GM18517 (cell line): Measurements from ENCODE around the gene DVL3.

Experiments
- ATAC-seq: cut with Tn5 transposase; IDR thresholded peaks from one replicate; pipeline ENCODE4 v1.9.1; 2021; ENCODE audit warnings: mild to moderate bottlenecking, moderate library complexity; ENCODE audit not compliant: unreplicated experiment

The DVL3 gene

DNA sequence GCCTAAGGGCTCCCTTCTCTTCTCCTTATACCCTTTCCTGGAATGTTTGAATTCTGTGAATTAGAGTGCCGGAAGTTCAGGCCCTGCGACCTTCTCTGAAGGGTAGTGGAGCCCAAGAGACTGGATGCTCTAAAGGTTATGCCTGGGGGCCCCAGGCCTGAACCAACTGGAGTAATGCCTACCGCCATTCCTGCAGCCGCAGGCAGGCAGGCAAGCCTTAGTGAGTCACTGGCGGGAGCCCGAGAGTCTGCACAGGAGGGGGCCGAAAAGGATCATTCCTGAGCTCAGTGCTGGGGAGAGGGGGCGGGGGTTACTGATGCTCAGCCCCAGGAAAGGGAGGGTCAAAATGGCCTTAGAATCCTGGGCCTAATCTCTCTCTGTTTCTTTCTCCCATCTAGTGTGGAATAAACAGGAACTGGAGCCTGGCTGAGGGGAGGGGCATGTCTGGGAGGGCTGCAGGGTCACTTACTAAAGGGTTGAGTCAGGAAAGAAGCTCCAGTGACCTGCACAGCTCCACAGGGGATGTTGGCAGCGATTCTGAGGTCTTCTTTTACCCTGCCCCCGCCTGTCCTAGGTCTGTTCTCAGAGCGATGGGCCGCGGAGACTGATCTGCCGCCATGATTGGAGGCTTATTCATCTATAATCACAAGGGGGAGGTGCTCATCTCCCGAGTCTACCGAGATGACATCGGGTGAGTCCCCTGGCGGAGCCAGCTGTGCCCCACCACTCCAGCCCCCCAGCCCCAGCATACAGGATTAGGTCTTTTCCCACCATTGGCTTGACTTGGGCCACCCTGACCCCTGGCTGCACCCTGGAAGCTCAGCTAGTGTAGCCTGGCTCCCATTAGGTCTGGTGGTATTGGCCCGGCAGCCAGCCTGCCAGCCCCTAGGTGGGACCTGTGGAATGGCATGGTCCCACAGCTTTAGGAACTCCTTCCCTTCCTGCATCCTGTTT is 21.5 kb downstream of the DVL3 start:
- no peak for ATAC-seq

DNA sequence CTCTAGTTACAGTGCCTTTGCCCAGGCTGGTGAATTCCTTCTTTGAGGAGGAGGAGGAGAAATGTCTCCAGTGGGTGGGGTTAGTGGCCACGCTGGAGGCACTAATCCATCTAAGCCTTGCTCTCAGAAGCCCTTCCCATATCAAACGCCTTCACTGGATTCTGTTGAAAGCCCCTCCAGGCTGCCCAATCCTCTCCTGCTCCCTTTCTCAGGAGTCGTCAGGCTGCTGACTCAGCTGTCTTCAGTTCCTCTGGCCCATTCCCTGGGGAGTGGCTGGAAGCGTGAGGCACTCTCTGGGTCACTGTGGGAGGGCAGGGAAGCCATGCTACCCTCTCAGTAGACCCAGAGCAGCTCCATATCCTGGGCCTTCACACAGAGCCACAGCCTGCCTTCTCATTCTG is 22.2 kb downstream of the DVL3 start:
- ATAC-seq: no peak

DNA sequence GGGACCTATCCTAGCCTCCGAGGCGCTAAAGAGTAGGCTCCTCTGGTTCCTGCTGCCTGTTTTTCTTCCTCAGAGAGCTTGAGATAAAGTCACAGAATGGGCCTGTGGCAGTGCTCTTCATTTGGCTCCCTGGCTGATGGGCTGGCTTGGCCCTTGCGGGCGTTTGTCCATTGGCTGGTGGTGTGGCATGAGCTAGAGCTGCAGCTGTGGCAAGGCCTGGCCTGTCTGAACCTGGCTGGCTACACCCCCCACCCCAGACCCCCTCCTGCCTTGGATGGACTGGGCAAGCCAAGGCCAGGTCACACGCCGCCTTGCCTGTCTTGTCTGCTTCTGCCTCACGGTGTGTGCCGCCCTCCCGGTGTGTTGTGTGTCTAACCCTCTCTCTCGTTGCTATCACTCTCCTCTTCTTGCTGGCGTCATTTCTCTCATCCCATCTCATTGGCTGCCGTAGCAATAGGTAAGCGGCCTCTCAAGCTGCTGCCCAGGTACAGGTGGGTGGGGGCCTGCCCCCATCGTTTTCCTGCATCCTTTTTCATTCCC is 22.7 kb downstream of the DVL3 start:
- no peak for ATAC-seq

DNA sequence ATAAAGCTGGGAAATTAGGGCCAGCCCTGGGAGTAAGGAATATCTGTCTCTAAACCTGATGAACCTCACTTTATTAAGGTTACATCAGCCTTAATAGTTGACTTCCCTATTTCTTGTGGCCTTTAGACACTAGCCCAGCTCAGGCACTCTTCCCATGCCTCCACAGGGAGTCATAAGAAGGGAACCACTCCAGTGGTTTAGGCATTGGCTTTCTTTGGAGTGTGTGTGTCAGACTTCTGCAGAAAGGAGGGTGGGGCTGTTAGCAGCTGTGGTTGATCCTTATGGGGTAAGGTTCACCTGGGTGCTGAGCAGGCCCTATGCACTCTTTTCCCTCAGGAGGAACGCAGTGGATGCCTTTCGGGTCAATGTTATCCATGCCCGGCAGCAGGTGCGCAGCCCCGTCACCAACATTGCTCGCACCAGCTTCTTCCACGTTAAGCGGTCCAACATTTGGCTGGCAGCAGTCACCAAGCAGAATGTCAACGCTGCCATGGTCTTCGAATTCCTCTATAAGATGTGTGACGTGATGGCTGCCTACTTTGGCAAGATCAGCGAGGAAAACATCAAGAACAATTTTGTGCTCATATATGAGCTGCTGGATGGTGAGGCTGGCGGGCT is 23.5 kb downstream of the DVL3 start:
- ATAC-seq: no peak

DNA sequence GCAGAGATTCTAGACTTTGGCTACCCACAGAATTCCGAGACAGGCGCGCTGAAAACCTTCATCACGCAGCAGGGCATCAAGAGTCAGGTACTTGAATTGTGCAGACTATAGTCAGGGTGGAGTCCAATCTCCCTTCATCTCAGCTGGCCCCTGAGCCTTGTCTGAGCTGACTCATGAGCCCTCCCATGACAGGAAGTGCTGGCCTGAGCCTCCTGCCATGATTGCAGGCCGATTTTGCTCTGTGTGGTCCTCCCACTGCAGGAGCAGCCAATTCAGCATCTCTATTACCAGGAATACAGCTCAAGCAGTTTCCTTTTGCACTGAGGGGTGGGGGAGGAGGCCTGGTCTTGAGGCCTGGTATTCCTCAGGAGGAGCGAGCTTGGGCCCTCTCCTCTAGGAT is 25.0 kb downstream of the DVL3 start:
- ATAC-seq: no peak

DNA sequence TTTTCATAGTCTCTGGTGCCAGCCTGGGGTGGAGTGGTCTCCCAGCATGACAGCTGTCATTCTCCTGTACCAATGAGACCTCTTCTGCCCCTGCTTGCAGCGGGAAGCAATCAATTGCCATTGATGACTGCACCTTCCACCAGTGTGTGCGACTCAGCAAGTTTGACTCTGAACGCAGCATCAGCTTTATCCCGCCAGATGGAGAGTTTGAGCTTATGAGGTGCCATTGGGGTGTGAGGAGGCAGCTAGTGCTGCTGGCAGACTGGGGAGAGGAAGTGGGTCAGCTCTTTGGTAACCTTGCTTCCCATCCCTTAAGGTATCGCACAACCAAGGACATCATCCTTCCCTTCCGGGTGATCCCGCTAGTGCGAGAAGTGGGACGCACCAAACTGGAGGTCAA is 26.4 kb downstream of the DVL3 start:
- ATAC-seq: no peak

DNA sequence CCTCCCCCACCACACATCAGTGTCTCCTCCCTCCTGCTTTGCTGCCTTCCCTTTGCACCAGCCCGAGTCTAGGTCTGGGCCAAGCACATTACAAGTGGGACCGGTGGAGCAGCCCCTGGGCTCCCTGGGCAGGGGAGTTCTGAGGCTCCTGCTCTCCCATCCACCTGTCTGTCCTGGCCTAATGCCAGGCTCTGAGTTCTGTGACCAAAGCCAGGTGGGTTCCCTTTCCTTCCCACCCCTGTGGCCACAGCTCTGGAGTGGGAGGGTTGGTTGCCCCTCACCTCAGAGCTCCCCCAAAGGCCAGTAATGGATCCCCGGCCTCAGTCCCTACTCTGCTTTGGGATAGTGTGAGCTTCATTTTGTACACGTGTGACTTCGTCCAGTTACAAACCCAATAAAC is 28.5 kb downstream of the DVL3 start:
- no peak for ATAC-seq

DNA sequence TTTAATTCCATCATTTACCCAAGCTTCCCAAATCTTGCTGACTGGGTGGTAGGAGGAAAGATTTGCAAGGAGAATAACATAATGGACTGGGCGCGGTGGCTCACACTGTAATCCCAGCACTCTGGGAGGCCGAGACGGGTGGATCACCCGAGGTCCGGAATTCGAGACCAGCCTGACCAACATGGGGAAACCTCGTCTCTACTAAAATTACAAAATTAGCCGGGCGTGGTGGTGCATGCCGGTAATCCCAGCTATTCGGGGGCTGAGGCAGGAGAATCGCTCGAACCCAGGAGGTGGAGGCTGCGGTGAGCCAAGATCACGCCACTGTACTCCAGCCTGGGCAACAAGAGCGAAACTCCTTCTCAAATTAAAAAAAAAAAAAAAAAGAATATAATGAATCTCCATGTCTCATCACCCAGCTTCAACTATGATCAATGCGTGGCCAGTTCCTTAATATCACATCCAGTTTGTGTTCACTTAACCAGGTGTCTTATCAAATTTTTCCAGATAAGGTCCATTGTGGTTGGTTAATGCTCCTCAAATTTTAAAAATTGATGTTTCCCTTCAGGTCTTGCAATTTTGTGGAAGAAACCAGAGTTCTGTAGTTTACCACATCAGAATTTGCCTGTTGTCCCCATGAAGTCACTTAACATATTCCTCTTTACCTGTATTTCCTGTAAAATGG is 29.5 kb downstream of the DVL3 start:
- ATAC-seq: no peak

DNA sequence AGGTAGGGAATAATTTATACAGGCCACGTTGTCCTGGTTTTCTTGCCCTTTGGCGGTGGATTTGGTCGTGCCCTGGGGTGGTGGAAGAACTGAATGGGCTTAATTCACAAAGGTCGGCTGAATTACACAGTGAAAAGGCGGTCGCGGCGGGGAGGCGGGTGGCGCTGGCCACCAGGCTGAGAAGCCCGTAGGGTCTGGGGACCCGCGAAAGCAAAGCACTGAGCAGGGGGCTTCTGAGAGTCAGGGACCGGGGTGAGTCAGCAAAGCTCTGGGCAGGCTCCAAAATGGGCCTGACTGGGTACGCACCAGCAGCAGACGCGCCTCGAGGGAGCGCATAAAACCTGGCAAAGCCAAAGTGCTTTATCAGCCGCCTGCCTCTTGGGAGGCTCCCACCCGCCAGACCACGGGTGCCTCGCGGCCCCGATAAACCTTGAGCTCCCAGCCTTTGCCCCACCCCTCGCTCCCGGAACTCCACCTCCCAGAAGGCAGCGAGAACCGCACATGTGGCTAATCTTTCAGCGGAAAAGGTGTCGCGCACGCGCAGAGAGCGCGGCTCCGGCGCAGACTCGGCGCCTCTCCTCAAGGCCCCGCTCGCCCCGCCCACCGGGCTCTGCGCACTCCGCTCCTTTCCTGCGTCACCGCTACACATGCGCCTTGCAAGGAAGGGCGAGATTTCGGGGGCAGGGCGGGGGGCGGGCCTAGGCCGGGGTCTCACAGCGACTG is 30.4 kb downstream of the DVL3 start:
- peak; percentile 92 for ATAC-seq

DNA sequence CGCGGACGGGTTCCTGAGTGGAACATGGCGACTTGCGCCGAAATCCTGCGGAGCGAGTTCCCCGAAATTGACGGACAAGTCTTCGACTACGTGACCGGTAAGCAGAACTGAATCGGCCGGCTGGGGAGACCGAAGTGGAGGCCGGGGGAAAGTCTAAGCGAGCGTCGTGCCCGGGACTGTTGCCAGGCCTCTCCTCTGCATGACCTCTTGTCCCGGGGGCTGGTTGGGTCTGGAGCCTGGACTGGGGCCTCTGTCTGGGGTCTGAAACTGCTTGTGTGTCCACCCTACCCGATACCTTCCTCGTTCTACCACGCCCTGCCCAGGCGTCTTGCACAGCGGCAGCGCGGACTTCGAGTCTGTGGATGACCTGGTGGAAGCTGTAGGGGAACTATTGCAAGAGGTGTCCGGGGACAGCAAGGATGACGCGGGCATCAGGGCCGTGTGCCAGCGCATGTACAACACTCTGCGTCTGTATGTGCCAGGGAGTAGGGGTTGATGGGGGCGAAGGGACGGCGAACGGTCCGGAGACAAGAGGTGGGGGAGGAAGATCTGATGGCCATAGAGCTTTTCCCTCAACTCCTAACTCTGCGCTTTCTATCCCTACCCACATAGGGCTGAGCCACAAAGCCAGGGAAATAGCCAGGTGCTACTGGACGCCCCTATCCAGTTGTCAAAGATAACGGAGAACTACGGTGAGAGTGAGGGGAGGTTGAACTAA is 31.2 kb downstream of the DVL3 start, which contains the start of gene ABCF3:
Gene ABCF3 (plus strand): TSS at position 16 of the 718 bp plus-strand sequence. CDS start 9 bp downstream, at position 25.
- no peak for ATAC-seq

DNA sequence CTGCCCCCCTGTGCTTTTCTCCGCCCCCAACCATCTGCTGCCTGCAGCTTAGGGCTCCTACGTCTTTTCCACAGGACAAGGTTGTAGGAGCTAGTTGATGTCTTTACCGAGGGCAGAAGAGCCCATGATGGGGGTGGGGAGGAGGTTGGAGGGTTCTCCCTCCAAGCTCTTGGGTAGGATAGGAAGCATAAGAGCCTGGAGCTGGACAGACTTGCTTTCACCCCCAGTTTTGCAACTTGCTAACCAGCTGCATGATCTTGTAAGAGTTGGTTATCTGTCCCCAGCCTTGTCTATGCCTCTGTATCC is 31.7 kb downstream of the DVL3 start:
- no peak for ATAC-seq

DNA sequence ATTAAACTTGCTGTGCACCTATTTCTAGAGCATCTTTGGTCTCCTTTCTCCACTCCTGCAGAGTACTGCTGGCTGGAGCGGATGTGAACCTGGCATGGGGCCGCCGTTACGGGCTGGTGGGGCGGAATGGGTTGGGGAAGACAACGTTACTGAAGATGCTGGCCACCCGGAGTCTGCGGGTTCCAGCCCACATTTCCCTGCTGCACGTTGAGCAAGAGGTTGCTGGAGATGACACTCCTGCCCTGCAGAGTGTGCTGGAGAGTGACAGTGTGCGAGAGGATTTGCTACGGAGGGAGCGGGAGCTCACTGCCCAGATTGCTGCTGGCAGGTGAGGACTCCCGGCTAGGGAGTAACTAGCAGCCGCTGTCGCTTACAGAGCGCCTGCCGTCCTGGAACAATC is 32.9 kb downstream of the DVL3 start:
- no peak for ATAC-seq

DNA sequence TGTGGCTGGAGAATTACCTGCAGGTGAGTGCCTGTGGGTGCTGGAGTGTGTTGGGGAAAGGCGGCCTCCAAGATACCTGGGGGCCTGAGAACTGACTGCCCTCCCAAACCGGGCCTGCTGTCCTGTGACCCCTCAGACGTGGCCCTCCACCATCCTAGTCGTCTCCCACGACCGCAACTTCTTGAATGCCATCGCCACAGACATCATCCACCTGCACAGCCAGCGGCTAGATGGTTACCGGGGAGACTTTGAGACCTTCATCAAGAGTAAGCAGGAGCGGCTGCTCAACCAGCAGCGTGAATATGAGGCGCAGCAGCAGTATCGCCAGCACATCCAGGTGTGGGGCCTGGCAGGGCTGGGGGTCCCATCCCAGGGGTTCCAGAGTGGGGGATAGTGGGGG is 34.2 kb downstream of the DVL3 start:
- no peak for ATAC-seq

DNA sequence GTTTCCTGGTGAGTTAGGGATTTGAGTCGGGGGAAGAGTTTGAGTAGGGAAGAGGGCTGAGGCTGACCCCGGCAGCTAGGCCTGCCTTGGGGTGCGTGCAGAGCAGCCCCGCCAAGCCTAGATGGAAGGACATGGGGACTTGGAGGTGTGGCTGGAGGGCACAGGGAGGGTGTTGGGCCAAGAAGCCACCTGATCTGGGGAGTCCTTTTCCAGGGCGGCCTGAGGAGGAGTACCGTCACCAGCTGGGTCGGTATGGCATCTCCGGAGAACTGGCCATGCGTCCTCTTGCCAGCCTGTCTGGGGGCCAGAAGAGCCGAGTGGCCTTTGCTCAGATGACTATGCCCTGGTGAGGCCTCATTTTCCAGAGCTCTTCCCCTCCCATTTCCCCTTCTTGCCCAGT is 37.7 kb downstream of the DVL3 start:
- no peak for ATAC-seq

DNA sequence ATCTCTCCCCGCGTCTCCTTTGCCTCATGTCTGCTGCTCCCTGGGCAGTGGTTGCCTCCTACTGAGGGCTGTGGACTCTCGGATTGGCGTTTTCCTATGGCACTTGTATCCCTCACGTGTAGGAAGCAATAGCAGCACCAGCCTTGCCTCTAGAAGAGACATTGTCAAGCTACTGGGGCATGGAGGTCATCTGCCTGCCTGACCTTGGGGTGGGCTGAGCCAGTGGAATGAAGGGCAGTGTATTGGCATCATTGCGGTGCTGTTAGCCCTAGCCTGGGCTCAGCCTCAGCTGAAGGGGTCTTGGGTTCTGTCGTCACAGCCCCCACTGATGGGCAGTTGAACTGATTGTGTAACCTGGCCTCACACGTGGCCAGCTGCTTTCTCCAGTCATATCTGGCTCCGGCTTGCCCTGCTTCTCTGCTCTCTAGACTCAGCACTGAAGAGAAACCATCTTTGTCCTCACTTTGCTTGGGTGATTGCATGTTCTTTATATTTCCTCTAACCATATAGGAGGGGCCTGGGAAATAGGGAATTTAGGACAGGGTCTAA is 38.9 kb downstream of the DVL3 start:
- ATAC-seq: no peak

DNA sequence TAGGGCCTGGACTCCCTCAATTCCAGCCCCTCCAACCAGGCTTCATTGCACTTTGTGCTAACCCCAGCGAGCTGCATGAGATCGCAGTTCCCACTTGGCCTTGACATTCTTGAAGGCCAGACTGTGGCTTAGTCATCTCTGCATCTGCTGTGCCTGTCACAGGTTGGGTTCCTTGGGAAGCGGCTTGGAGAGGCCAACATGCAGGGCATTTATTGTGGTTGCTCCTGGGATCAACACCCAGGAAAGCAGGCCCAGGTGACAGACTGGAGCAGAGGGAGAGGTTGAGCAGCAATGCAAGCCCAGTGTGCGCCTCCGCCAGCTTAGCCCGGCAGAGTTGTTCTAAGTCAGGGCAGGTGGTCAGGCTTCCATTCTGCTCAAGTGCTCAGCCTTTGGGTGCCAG is 41.4 kb downstream of the DVL3 start:
- no peak for ATAC-seq

DNA sequence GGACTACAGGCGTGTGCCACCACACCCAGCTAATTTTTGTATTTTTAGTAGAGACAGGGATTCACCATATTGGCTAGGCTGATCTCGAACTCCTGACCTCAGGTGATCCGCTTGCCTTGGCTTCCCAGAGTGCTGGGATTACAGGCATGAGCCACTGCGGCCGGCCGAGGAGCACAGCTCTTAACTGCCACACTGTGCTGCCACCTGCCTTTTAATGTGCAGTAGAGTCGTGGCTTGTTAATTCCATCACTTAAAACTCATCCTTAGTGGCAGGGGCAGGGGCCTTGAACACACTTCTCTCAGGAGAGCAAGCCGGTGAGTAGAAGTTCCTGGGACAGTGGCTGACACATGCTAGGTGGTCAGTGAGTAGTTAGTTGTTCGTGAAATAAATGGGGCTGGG is 43.3 kb downstream of the DVL3 start:
- ATAC-seq: no peak

DNA sequence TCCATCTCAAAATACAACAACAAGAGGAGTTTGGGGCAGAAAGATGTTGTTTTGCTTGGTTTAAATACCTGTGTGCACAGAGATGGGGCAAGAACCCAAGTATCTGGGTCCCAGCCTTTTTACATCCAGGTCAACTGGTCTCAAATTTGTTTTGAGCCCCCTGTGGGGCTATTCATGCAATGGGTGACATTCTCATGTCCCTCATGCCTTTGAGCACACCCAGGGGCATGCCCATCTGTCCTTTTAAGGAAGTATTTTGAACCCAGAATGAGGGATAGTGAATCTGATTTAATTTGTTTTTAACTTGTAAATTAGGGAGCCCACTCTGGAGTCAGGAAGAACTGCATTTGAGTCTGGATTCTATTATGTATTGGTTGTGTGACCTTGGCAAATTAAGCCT is 45.6 kb downstream of the DVL3 start:
- ATAC-seq: no peak

DNA sequence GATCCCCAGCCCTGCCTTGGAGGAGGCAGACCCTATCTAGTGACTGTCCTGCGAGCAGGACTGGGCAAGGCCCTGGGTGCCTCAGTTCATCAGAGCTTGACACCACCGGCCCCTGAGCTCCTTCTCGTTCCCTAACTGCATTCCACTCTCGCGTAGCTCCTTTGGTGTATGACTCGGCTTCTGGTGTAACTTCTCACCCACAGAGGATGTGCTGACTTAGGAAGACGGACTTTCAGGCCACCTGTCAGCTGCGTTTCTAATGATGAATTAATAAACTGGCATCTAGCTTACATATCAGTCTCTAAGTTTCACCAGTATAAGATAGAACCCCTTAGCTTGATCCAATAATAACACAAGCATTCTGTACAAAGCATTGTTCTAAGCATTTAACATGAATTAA is 48.3 kb downstream of the DVL3 start:
- no peak for ATAC-seq
